Measurements from ENCODE around the gene STK32B. TPM values are rescaled to one million over a fixed set of nuclear protein-coding genes. Genes with fewer than 3 reads are reported as not detected.

STK32B gene
- total and polyA plus RNA-seq, 2 experiments from 2014 or later = 0.71 to 2.3 TPM

DNA sequence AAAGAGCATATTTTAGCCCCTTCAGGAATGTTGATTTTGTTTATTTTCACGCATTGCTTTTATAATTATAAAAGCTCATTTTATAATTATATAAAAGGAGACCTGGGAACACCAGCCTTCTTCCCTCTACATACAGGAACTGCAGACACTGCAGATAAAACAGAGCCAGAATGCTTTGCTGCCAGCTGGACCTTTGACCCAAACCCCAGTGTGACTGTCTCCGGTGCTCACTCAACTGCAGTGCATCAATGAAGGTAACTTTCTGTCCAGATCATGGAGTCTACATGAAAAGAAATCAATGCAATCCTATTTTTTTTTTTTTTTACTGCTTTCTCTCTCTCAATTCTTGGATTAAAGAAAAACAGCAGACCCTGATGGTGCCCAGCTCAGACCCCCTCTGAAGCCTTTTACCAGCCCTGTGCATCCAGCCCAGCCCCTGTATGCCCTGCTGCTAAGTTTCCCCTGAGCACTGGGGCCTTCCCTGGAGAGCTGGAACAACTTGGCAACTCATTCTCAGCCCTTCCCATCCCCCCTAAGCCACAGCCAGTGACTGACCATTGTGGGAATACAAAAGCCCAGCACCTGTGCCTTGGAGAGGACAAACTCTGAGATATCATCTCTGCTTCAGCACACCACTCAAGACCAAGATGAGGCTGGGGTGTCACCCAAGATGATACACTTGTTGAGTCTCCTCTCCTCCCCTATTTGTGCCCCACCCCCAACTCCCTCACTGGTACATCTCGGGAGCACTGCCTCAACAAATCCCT is 475.0 kb downstream of the STK32B start (continued):
- TF ChIP-seq, protein P1, sequence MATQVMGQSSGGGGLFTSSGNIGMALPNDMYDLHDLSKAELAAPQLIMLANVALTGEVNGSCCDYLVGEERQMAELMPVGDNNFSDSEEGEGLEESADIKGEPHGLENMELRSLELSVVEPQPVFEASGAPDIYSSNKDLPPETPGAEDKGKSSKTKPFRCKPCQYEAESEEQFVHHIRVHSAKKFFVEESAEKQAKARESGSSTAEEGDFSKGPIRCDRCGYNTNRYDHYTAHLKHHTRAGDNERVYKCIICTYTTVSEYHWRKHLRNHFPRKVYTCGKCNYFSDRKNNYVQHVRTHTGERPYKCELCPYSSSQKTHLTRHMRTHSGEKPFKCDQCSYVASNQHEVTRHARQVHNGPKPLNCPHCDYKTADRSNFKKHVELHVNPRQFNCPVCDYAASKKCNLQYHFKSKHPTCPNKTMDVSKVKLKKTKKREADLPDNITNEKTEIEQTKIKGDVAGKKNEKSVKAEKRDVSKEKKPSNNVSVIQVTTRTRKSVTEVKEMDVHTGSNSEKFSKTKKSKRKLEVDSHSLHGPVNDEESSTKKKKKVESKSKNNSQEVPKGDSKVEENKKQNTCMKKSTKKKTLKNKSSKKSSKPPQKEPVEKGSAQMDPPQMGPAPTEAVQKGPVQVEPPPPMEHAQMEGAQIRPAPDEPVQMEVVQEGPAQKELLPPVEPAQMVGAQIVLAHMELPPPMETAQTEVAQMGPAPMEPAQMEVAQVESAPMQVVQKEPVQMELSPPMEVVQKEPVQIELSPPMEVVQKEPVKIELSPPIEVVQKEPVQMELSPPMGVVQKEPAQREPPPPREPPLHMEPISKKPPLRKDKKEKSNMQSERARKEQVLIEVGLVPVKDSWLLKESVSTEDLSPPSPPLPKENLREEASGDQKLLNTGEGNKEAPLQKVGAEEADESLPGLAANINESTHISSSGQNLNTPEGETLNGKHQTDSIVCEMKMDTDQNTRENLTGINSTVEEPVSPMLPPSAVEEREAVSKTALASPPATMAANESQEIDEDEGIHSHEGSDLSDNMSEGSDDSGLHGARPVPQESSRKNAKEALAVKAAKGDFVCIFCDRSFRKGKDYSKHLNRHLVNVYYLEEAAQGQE (IDR thresholded peaks at IDR 0.05; ENCODE audit: unreplicated experiment) = no peak
- TF ChIP-seq POLR2AphosphoS5 (IDR thresholded peaks at IDR 0.05; ENCODE audit: low read depth) (no peak), EZH2phosphoT487 (IDR thresholded peaks at IDR 0.05; ENCODE audit: unreplicated experiment) (no peak), ZNF114 (CRISPR knock-in tag; IDR thresholded peaks at IDR 0.05) (no peak)

DNA sequence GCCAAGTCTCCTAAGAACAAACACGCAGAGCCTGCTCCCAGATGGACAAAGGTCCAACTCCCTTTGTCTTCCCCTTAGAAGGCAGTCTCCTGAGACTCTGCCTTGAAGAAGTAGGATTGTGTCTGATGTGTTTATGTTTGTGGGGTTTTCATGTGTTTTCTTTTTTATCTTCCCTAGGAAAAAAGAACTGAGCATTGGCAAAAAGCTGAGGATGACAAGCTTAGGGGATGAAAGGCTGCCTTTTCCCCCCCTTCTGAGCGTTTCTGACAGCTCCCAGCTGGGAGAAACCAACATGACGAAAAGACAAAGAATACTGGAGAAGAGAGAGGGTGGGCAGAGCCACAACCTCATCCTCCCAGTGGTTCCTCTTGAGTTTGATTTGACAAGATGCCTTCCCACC is 475.9 kb downstream of the STK32B start:
- no peak for ATAC-seq
- no peak overlapping the region for H3K4me3 Mint-ChIP-seq
- peaks cover 3% of the 10 kb centered on the region; the same call in 2 of the 3 replicates for H3K36me3 Mint-ChIP-seq (ENCODE audit: low read depth)
- H3K27ac Mint-ChIP-seq = no peak overlapping the region
- Histone ChIP-seq H3F3A (replicated peaks; ENCODE audit: low read depth) (no peaks in the 10 kb centered on the region), H2AFZ (no peak overlapping the region), H3K4me2 (no peak overlapping the region), H3K27ac (ENCODE audit: low read depth) (no peak overlapping the region), H3K9me2 (ENCODE audit: insufficient read depth) (no peaks in the 10 kb centered on the region), H3K36me3 (ENCODE audit: insufficient read depth) (no peaks in the 10 kb centered on the region), H3K4me1 (ENCODE audit: insufficient read depth) (no peaks in the 10 kb centered on the region), H3K27me3 (ENCODE audit: insufficient read depth) (no peaks in the 10 kb centered on the region), H3K4me3 (no peak overlapping the region), H4K20me1 (replicated peaks; ENCODE audit: insufficient read depth) (no peaks in the 10 kb centered on the region; the same call in 1 of the 2 replicates), H3K79me2 (replicated peaks; ENCODE audit: insufficient read depth) (no peaks in the 10 kb centered on the region)
- H3K27me3 Mint-ChIP-seq (ENCODE audit: insufficient read depth, low read depth, poor library complexity) = no peaks in the 10 kb centered on the region
- H3K9me3 Mint-ChIP-seq = peaks cover 6% of the 10 kb centered on the region; the same call in 2 of the 3 replicates
- peaks cover 10% of the 10 kb centered on the region for H3K4me1 Mint-ChIP-seq
- DNase-seq (ENCODE audit: low spot score) = no peak
- TF ChIP-seq EZH2 (IDR thresholded peaks at IDR 0.05; ENCODE audit: low read depth, unreplicated experiment) = no peak
- TF ChIP-seq ZNF331 (CRISPR knock-in tag; IDR thresholded peaks at IDR 0.05; ENCODE audit: low read depth) = no peak
- no peak for TF ChIP-seq POLR2AphosphoS5 (IDR thresholded peaks at IDR 0.05; ENCODE audit: low read depth)
- no peak for TF ChIP-seq EZH2phosphoT487 (IDR thresholded peaks at IDR 0.05; ENCODE audit: unreplicated experiment)
- TF ChIP-seq, protein P2, sequence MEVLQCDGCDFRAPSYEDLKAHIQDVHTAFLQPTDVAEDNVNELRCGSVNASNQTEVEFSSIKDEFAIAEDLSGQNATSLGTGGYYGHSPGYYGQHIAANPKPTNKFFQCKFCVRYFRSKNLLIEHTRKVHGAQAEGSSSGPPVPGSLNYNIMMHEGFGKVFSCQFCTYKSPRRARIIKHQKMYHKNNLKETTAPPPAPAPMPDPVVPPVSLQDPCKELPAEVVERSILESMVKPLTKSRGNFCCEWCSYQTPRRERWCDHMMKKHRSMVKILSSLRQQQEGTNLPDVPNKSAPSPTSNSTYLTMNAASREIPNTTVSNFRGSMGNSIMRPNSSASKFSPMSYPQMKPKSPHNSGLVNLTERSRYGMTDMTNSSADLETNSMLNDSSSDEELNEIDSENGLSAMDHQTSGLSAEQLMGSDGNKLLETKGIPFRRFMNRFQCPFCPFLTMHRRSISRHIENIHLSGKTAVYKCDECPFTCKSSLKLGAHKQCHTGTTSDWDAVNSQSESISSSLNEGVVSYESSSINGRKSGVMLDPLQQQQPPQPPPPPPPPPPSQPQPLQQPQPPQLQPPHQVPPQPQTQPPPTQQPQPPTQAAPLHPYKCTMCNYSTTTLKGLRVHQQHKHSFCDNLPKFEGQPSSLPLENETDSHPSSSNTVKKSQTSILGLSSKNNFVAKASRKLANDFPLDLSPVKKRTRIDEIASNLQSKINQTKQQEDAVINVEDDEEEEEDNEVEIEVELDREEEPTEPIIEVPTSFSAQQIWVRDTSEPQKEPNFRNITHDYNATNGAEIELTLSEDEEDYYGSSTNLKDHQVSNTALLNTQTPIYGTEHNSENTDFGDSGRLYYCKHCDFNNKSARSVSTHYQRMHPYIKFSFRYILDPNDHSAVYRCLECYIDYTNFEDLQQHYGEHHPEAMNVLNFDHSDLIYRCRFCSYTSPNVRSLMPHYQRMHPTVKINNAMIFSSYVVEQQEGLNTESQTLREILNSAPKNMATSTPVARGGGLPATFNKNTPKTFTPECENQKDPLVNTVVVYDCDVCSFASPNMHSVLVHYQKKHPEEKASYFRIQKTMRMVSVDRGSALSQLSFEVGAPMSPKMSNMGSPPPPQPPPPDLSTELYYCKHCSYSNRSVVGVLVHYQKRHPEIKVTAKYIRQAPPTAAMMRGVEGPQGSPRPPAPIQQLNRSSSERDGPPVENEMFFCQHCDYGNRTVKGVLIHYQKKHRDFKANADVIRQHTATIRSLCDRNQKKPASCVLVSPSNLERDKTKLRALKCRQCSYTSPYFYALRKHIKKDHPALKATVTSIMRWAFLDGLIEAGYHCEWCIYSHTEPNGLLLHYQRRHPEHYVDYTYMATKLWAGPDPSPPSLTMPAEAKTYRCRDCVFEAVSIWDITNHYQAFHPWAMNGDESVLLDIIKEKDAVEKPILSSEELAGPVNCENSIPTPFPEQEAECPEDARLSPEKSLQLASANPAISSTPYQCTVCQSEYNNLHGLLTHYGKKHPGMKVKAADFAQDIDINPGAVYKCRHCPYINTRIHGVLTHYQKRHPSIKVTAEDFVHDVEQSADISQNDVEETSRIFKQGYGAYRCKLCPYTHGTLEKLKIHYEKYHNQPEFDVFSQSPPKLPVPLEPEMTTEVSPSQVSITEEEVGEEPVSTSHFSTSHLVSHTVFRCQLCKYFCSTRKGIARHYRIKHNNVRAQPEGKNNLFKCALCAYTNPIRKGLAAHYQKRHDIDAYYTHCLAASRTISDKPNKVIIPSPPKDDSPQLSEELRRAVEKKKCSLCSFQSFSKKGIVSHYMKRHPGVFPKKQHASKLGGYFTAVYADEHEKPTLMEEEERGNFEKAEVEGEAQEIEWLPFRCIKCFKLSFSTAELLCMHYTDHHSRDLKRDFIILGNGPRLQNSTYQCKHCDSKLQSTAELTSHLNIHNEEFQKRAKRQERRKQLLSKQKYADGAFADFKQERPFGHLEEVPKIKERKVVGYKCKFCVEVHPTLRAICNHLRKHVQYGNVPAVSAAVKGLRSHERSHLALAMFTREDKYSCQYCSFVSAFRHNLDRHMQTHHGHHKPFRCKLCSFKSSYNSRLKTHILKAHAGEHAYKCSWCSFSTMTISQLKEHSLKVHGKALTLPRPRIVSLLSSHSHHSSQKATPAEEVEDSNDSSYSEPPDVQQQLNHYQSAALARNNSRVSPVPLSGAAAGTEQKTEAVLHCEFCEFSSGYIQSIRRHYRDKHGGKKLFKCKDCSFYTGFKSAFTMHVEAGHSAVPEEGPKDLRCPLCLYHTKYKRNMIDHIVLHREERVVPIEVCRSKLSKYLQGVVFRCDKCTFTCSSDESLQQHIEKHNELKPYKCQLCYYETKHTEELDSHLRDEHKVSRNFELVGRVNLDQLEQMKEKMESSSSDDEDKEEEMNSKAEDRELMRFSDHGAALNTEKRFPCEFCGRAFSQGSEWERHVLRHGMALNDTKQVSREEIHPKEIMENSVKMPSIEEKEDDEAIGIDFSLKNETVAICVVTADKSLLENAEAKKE (CRISPR knock-in tag; IDR thresholded peaks at IDR 0.05) = no peak
- no peak for TF ChIP-seq ZNF114 (CRISPR knock-in tag; IDR thresholded peaks at IDR 0.05)
- TF ChIP-seq, protein P3, sequence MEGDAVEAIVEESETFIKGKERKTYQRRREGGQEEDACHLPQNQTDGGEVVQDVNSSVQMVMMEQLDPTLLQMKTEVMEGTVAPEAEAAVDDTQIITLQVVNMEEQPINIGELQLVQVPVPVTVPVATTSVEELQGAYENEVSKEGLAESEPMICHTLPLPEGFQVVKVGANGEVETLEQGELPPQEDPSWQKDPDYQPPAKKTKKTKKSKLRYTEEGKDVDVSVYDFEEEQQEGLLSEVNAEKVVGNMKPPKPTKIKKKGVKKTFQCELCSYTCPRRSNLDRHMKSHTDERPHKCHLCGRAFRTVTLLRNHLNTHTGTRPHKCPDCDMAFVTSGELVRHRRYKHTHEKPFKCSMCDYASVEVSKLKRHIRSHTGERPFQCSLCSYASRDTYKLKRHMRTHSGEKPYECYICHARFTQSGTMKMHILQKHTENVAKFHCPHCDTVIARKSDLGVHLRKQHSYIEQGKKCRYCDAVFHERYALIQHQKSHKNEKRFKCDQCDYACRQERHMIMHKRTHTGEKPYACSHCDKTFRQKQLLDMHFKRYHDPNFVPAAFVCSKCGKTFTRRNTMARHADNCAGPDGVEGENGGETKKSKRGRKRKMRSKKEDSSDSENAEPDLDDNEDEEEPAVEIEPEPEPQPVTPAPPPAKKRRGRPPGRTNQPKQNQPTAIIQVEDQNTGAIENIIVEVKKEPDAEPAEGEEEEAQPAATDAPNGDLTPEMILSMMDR (conservative IDR thresholded peaks at IDR 0.05; ENCODE audit: low read depth in 2 of 2) = no peak
- no peak for TF ChIP-seq NANOG (IDR thresholded peaks at IDR 0.05; ENCODE audit: borderline replicate concordance)
- no peak for TF ChIP-seq STAT1 (IDR thresholded peaks at IDR 0.05; ENCODE audit: unreplicated experiment)
- no peak for TF ChIP-seq JUNB (IDR thresholded peaks at IDR 0.05; ENCODE audit: unreplicated experiment)
